SHP77 (cell line): ENCODE data around the gene PRSS8.
A peak's percentile ranks its signal among the peaks of the same experiment; 100 is the strongest.
"Not testable (repeated sequence)": the region's sequence is repeated elsewhere in the genome, so short reads cannot be mapped to it uniquely, and the experiment has no call there.

Source experiments
- DNase-seq, 2 experiments: peaks; one replicate each; lab custom pipeline; 2025; lab: John Stamatoyannopoulos, UW

The PRSS8 gene

DNA sequence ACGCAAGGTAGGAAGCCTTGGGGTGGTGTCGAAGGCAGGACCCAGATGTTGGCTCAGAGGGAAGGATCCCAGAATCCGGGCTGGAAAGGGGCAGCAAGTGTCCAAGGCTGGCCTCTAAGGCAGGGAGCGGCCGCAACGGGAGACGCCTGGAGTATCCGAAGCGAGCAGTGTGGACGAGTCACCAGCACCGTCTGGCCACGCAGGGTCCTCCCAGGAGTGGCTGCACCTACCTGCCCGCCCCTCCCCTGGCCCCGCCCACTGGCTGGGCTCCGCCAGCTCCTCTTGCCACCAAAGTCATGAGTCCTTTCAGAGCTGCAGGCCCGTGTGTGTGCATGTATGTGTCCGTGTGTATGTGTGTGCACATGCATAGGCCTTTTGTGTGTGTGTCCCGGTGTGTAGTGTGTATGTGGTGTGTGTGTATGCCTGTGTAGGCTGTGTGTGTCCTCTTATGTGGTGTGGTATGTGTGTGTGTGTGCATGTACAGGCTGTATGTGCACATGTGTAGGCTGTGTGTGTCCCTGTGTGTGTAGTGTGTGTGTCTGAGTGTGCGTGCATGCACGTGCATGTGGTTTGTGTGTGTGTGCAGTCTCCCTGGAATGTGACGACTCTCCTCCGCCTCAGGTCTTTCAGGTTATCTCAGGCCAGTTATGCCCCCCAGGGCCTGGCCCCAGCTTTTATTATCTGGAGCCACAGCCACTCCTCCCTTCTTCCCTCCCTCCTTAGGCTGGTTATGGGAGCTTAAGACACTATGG lies at the start of gene PRSS8:
TSS of gene PRSS8 (minus strand) at position 193 of the 752 bp plus-strand sequence. CDS start 229 bp downstream, outside the sequence.
- DNase-seq = no peak

- DNase-seq = no peak
Observed at GRCh38 chr16:31184888-31185287, 49.4 kb upstream of the PRSS8 start.

DNA sequence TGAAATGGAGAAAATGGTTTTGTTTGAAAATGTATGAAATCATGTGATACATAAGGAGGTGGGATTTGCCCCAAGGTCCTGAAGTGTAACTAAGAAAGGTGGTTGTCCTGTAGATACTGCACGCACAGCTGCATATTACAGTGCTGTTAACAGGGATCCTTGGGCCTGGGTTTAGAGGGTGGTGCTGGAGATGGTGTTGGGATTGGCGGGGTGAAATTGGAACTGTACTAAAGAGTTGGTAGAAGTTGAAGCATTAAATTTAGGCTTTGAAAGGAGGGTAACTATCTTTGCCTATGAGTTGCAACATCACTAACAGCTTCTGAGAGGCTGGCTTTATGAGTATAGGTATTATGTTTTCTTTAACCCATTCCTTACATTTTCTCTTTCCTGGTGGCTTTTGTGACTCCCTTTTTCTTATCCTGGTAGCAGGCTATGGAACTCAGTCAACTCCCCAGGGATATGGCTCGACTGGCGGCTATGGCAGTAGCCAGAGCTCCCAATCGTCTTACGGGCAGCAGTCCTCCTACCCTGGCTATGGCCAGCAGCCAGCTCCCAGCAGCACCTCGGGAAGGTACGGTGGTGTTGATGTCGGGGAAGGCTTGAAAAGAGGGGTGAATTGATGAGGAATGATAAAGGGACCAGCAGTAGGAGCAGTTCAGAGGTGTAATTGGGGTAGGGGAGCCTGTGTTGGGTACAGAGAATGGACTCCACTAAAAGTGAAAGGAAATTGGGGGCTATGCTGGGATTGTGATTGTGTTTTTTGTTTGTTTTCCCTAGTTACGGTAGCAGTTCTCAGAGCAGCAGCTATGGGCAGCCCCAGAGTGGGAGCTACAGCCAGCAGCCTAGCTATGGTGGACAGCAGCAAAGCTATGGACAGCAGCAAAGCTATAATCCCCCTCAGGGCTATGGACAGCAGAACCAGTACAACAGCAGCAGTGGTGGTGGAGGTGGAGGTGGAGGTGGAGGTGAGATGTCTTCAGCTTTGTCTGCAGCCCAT lies 48.2 kb upstream of the PRSS8 start:
- DNase-seq = no peak

GRCh38 chr16:31182391-31182790 lies 46.9 kb upstream of the PRSS8 start:
- no peak for DNase-seq

DNA sequence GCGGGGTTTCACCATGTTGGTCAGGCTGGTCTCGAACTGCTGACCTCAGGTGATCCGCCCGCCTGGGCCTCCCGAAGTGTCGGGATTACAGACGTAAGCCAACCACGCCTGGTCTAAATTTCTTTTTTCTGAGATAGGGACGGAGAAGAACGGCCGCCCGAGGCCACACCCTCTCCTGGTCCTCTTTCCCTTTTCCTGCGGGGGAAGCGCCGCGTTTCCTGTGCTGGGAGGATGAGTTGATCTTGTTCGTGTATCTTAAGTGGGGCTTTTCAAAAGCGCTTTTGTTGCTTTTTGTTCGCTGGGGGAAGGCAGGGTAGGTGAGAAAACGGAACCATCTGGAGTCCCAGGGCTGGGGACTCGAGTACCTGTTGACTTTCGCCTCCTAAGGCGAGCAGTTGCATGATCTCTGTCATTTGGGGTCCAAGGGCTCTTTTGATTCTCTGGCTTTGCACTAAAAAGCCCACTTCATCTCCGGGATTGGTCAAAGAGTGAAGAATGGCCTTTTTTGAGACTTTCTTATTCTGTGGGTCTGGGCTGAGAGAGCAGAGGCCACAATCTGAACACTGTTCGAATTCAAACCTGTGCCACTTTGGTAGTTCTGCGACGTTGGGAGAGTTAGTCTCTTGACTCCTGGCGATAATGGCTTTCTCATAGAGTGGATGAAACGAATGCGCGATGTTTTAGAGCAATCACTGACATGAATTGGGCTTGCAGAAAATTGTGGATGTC lies 45.7 kb upstream of the PRSS8 start:
- DNase-seq = no peak

- DNase-seq = peak; percentile 80 to 88
Observed at GRCh38 chr16:31179747-31180459, 44.4 kb upstream of the PRSS8 start, which contains the start of gene FUS. Gene FUS, plus strand, starts transcription at chr16:31180139. Its CDS starts 76 bp downstream, at chr16:31180215.

DNA sequence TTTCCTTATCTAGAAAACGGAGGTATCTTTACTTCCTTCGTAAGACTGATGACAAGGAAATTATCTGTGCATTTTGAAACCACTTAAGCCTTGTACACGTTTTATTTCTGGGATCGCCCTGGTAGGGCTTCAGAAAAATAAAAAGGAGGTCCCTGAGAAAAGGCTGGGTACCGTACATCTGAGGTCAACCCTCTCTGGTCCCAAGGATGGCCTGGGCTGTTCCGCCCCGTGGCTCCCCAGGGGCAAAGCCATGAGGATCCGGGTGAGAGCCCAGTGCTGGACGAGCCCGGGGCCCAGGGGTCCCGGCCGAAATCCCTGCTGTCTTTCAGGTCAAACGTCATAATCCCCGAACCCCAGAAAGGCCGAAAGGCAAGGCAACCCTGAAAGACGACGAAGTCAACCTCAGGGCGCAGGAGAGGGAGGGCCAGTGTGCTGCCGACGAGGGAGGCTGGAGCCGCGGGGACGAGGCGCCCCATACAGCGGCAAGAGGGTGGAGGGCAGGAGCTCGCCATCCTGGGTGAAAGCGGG lies 43.8 kb upstream of the PRSS8 start:
- no peak for DNase-seq

GRCh38 chr16:31177136-31177535 lies 41.6 kb upstream of the PRSS8 start:
- no peak for DNase-seq

DNA sequence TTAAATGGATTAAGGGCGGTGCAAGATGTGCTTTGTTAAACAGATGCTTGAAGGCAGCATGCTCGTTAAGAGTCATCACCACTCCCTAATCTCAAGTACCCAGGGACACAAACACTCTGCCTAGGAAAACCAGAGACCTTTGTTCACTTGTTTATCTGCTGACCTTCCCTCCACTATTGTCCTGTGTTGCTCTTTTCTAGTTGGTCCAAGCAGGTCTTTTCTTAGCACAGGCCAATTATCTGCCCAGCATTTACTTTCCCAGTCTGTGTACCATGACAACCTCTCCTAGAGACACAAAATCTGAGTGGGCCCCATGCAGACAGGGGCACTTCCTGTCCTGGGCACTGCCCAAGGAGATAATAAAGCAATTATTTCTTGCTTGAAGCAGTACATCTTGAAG lies 34.5 kb upstream of the PRSS8 start:
- not testable (repeated sequence) for DNase-seq

DNA sequence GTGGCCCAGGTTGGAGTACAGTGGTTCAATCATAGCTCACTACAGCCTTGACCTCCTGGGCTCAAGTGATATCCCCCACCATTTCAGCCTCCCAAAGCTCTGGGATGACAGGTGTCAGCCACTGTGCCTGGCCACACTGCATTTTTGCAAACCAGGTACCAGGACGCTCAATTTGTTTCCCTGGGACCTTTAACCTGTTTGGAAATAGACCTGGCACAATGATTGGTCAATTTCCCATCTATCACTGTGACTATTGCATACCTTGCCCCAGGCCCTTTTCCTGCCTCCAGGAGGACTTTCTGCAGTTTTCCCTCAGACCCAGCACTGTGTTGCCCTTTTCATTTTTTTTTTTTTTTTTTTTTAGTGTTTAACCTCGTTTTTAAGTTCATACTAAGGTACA lies 33.3 kb upstream of the PRSS8 start:
- DNase-seq = no peak

GRCh38 chr16:31167315-31167714 lies 31.8 kb upstream of the PRSS8 start:
- no peak for DNase-seq

DNA sequence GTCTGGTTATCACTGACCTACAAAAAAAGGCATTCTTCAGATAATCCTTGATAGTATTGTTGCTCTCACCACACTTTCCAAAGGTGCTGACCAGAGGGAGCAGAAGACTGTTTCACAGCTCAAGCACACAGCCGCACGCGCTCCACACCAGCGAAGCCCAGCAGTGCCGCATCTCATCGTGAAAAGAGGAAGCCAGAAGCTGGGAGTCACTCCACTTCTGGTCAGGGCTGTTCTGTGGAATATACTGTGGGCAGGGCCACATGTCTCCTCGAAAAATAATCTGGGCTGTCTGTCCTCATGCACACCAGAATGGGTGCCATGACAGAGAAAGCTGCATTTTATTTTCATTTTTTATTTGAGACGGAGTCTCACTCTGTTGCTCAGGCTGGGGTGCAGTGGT lies 21.6 kb upstream of the PRSS8 start:
- DNase-seq = no peak

GRCh38 chr16:31150976-31151375 lies 15.4 kb upstream of the PRSS8 start:
- DNase-seq = not testable (repeated sequence)

DNA sequence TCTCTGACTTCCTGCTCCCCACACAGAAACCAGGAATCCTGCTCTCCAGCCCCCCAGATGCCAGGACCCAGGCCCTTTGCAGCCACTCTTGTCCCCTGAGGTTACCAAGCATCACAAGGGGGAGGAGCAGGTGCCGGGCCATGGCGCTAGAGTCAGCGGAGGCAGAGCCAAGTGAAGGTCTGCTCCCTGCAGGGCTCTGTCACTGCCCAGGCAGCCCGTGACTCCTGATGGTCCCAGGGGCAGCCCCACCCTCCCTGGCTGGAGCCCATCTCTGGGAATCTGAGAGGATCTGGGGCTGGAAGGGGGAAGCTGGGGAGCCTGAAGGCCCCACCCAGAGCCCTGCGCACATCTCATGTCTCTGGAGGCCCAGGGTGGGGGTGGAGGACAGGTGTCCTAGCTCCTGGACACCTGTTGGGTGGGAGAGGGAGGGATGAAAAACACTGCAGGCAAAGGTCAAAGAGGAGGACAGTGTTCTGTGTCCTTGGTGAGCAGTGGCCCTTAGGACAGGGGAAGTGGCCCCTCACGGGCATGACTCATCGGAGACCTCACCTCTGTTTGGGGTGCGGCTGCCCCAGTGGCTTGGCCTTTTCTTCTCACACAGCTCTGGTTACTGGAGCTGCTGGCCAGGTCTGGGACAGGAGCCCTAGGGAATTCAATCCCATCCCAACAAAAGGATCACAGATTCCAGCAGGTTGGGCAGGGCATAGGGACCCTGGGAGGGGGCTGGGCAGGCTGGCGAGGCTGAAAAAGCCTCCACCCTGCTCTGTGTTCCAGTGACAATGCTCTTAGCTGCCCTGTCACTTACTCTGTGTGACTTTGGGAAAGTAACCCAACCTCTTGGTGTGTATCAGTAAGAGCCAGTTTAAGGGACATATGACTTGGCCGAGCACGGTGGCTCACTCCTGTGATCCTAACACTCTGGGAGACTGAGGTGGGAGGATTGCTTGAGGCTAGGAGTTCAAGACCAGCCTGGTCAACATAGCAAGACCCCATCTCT lies 14.7 kb upstream of the PRSS8 start, which contains the start of gene PRSS36:
TSS of gene PRSS36 (minus strand) at position 173 of the 997 bp plus-strand sequence. CDS start at position 142, 31 bp downstream.
- DNase-seq = no peak

DNA sequence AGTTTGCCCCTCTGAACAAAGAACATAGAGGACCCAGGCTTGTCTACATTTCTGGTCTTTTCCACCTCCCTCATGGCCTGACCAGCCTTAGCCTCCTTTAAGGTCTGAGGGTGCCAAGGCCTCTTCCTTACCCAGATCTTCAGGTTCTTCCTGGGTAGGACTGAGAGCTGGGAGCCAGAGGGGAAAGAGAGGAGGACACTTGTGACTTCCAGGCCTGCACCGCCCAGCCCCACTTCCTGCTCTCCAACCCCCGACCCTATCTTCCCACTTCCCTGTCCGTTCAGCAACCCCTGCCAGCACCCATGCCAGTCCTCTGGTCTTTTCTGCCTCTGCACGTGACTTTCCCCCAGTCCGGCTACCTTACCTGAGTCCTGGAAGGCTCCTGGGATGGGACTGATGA lies 13.8 kb upstream of the PRSS8 start:
- no peak for DNase-seq

- no peak for DNase-seq
Observed at GRCh38 chr16:31148896-31149295, 13.4 kb upstream of the PRSS8 start.

GRCh38 chr16:31148281-31148728 lies 12.8 kb upstream of the PRSS8 start:
- no peak for DNase-seq

GRCh38 chr16:31147574-31147973 lies 12.0 kb upstream of the PRSS8 start:
- DNase-seq = no peak

DNA sequence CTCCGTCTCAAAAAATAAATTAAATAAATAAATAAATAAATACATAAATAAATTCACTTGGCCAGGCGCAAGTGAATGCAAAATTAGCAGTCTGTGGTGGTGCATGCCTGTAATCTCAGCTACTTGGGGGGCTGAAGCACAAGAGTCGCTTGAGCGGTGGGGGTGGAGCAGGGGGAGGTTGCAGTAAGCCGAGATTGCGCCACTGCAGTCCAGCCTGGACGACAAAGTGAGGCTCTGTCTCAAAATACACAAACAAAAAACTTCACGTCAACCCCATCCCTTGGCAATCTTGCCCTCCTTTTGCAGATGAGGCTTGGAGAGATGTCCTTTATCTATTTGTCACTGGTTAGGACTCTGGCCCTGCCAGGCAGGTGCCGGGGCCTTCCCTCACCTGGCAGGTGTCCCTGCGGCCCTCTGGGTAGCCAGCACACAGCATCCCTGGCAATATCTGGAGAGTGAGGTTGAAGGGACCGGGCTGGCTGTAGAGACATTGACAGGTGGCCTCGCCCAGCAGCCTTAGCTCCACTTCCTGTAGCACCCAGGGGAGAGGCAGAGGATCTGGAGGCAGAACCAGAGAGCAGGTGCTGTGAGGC lies 10.0 kb upstream of the PRSS8 start:
- DNase-seq = no peak
